HG03342 (cell line): ENCODE measurements around the gene KCNH6.

ENCODE experiments used
- ATAC-seq: cut with Tn5 transposase; IDR thresholded peaks from one replicate; pipeline ENCODE4 v1.9.1; 2021; ENCODE audit warnings: mild to moderate bottlenecking, moderate library complexity; ENCODE audit not compliant: unreplicated experiment

Gene KCNH6

DNA sequence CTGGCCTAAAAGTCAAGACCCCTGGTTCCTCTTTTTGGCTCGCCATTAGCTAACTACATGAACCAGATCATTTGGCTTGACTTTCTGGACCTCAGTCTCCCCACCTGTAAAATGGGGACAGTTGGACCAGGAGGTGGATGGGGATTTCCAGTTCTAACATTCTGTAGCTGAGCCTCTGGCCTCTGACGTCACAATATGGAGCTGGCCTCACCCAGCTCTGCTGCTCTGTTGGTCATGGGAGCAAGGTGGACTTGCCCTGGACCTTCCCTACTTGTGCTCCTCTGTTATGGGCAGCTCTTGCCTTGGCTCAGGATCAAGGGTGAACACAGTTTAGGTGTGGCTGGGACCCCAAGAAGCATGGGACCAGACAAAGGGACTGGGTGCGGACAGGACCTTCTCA lies 16.5 kb upstream of the KCNH6 start:
- ATAC-seq = no peak

DNA sequence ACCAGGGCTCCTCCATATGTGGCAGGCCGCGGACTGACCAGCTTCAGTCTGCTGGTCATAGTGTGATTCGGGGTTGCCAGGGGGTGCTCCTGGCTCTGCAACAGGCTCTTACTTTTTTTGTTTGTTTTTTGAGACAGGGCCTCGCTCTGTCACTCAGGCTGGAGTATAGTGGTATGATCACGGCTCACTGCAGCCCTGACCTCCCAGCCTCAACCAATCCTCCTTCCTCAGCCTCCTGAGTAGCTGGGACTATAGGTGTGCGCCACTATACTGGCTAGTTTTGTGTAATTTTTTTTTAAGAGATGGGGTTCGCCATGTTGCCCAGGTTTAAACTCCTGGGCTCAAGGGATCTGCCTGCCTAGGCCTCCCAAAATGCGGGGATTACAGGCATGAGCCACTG lies 11.8 kb upstream of the KCNH6 start:
- ATAC-seq = no peak

DNA sequence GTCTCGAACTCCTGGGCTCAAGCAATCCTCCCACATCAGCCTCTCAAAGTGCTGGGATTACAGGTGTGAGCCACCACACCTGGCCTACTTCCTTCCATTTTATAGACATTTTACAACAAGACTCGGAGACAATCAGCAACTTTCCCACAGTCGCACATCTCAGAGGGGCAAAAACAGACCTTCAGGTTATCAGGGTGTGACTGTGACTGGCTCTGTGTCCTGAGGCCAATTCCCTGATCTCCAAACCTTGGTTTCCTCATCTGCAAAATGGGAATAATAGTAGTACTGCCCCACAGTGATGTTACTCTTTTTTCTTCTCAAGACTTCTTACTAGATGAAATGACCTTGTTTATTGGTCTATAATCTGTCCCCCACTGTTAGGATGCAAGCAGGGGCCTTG lies 10.8 kb upstream of the KCNH6 start:
- ATAC-seq = no peak

DNA sequence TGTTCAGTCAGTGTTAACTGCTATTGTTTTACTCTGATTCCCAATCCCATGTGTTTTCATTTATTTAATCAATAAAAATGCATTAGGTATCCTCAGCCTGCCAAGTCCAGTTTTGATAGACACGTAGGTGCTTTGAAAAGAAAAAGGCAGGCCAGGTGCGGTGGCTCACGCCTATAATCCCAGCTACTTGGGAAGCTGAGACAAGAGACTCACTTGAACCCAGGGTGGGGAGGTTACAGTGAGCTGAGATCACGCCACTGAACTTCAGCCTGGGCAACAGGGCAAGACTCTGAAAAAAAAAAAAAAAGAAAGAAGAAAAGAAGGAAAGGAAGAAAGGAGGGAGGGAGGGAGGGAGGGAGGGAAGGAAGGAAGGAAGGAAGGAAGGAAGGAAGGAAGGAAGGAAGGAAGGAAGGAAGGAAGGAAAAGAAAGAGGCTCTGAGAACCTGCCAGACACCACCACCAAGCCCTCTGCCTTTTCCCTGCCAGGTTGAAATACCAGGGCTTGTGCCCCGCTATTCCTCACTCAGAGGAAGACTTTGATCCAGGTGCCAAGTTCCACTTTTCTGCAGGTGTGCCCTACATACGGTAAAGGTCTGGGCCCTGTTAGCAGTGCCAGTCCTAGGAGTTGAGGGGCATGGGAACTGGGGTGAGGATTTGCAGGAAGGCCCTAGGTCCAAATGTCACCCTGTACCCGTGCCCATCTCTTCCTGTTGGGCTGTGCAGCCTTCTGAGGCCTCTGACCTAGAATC lies 10.1 kb upstream of the KCNH6 start:
- ATAC-seq = no peak

DNA sequence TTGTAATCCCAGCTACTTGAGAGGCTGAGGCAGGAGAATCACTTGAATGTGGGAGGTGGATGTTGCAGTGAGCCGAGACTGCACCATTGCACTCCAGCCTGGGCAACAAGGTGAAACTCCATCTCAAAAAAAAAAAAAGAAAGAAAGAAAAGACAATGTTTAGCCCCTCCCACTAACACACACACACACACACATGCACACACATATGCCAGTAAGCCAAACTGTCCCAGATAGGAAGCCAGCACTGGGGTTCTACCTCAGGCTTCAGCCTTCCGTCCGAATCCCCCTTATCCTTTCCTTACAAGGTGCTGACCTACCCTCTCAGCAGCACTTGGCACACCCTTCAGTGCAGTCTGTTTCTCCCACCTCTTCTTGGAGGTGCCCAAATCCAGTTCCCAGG lies 8.7 kb upstream of the KCNH6 start:
- no peak for ATAC-seq

DNA sequence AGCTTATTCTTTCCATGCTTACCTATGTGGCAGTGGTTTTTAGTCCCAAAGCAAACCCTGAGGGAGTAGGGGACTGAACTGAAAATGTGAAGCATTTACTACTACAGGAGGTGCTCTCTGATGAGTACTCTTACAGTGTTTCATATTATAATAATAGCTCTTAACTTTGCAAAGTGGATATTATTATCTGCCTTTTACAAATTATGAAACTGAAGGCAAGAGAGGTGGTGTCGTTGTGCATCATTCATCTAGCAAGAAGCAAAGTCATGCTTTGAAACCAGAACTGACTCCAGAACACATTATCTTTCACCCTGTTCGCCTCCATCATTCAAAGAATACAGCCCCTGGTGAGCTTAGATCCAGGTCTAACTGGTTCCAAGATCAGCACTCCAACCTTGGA lies 8.2 kb upstream of the KCNH6 start:
- ATAC-seq = no peak

DNA sequence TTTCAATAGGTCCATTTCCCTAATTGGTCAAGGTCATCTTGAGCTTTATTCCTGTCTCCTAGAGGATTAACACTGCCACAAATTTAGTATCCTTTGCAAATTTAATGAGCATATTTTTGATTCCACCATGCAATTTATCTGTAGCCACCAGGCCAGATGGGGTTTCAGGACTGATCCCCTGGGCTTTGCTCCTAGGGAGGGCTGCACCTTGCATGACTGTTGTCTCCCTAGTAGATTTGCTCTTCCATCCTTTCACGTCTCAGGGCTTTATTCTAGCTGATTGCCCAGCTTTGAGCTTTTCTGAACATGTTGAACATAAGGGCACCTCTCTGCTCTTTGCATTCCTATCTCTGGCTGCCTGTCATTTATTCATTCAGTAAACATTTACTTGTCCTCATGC lies 7.7 kb upstream of the KCNH6 start:
- no peak for ATAC-seq

DNA sequence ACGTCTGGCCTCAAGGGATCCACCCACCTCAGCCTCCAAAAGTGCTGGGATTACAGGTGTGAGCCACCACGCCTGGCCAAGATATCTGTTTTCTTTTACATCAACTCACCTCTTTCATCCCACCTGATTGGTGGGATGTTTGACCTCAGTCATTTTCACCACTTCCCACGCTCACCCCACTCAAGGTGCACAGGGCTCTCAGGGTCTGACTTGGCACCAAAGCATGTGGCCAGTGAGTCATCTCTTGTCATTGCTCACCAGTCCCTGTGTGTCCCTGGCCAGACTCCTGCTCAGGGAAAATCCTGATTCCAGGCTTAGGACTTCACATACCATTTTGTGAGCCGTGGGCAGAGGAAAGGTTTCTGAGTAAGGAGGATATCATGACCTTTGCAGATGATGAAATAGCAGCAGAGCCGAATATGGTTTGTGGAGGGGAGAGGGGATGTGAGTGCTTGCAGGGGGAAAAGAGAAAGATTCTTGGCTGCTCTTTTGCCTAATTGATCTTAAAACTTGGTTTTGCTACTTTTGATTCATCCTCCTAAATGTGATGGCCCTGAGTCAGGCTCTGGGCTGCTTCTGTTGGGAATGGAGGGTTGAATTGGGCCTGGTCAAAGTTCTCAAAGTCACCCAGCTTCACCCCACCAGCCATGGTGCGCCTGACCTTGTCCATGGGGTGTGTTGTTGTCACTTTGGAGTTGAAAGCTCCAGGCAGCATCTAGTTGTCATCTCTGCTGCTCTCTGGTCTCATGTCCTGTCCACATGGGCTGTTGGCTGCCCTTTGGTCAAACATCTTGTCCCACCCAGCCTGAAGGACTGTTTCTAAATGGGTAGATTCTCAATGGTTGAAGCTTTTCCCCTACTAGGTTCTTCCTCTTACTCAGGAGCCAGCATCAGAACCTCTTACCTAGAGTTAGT lies 6.0 kb upstream of the KCNH6 start:
- ATAC-seq = no peak

DNA sequence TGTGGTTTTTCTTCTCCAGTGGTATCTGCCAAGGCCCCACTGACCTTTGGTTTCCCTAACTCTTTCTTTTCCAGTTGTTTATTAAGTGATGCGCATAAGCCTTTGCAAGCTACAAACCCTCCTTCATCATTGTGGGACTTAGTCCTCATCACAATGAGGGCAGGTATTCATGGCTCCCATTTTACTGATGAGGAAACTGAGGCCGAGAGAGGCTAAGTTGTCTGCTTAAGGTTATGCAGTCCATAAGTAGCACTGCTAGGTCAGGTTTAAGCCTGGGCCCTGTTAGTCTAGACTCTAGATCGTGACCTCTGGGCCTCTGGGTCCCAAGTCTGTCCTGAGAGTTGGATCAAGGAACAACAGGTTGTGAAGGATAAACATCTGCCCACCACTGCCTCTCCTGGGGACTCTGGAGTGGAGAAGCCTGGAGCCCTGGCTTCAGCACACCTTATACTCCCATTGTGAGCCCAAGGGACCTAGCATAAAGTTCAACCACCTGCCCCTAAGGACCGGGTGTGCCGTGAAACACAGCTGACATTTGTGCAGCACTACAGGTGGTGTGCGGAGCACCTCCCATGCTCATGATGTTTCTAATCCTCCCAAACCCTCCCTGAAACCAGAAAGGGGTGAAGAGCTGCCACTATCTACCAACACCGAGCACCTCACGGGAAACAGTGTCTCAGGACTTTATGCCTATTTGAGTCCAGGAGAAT lies 5.2 kb upstream of the KCNH6 start:
- ATAC-seq = no peak

DNA sequence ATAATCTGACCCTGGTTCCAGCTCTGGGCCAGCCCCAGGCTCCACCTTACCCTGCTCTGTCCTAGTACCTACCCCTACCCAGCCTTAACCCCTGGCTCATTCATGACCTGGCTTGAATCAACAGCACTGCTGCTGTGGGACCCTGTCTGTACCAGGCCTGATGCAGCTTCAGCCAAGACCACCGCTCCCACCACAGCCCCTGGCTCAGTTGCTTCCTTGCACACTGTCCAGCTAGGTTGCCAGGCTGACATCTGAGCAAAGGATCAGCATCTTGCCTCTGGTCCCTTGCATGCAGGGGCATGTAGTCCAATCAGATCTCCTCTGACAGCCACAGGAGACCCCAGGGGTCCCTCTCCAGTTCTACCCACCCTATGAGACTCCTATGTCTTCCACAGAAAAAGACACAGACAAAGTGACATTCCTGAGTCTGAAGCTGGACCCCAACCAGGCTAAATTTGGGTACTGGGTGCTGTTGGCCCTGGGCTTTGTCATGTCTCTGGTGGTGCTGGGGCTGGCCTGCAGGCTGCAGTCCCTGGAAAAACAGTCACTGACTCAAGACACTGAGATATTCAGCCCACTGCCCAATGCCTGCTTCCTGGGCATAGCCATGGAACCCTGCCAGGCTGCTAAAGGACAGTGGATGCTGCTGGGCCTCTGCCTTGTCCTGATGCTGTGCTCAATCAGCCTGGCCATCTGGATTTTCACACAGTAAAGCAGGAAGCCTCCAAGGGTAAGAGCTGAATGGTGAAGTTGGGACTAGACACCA lies 3.9 kb upstream of the KCNH6 start:
- no peak for ATAC-seq

DNA sequence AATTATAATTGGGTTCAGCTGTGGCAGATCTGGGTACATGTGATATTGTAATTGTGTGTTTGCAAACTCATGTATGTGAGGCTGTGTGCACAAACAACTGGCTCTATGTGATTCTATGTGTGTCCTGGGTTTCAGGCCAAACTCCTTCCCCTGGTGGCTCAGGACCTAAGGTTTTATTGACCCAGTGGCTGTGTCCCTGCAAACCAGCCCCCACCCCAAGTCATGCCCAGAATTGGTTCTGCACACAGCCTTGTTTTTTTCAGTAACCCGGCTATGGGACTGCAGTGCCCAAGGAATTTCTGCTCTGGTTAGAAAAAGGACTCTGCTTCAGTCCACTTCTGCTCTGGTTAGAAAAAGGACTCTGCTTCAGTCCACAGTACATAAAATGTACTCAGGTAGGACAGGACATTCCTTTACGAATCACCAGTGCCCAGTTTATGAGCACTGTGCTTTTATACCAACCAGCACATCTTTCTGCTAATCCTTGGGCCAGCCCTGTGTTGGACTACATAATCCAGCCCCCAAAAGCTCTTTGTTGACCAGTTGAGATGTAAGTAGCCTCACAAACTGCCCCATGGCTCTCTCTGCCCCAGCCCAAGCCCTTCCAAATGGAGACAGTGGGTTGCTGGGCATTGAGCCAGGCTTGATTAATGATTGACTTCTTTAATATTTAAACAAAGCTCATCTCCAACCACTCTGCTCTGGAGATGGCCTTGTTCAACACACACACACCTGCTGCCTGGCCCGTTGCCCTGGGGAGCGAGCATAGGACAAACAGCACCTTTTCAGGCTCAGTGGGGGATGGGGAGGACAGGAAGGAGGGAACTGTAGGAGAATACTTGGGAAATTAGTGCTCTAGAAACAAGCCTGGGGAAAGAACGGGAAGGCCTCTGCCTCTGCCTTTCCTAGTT lies 2.9 kb upstream of the KCNH6 start:
- ATAC-seq = no peak

DNA sequence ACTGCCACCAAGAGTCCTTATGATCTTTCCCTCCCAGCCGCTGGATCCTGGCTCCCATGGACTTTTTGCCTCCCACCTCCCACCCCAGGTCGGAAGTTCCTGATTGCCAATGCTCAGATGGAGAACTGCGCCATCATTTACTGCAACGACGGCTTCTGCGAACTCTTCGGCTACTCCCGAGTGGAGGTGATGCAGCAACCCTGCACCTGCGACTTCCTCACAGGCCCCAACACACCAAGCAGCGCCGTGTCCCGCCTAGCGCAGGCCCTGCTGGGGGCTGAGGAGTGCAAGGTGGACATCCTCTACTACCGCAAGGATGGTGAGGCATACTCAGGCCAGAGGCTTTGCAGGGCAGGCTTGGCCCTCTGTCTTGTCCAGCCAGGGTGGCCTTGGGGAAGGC lies 893 bp downstream of the KCNH6 start:
- ATAC-seq = no peak

DNA sequence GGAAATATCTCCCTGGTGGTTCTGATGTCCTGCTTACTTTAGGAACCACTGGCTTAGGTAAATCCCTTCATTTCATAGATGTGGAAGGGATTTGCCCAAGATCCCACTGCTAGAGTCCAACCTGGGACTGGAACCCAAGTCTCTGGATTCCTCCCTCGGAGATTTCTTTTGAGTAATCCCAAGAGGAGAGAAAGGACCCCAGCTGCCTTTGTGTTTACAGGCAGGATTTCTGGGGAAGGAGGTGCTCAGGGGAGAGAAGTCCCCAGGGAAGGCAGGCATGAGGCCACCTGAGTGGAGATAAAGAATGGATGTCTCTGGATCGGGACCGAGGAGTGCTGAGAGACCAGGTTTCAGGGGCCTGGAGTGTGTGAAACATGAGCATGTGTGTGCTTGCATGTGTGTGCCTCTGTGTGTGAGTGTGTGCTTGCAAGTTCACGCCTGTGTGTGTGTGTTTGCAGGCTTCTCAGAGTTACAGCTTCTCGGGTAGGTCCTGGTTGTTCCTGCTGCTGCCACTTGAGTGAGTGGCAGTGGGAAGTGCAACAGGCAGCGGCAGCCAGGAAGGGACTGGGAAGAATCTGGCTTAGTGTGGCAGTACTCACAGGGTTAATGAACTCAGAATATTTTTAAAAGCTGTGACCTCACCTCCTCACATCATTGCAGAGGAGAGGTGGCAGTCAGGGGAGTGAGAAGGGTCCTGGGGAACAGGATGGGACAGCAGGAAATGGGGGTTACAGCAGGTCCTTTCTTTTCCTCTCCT lies 2.2 kb downstream of the KCNH6 start:
- no peak for ATAC-seq

DNA sequence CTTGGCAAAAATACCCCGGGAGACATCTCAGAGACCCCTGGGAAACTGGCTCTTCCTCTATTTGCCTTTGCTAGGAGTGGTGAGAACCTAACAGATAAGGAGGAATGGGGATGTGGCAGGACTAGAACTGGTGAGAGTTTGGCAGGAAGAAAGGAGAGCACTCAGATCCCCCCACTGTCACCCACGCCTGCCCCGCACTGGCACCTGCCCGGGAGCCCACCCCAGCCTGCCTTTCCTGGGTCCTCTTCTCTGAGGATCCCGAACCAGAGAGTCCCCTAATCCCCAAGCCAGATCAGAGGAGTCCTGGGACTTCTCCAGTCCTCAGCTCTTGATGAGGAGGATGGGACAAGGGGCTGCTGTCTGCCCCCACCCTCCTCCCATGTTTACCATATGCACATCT lies 3.7 kb downstream of the KCNH6 start:
- ATAC-seq = no peak

DNA sequence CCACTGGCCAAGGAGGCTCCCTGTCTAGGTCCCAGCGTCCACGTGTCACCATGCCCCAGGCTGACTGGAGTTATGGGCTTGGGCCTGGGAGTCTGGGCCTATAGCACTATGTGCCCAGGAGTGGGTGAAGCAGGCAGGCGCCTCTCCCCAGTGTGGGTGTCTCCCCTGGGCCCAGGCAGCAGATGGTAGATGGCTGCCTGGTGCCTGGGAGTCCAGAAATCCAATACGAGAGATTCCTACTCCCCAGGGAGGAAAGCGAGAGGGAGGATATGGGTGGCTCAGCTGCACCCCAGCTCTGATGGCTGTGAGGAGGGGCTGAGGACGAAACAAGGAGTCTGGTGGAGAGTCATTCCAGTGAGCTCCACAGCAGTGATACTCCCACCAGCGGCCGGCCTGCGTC lies 5.0 kb downstream of the KCNH6 start:
- no peak for ATAC-seq

DNA sequence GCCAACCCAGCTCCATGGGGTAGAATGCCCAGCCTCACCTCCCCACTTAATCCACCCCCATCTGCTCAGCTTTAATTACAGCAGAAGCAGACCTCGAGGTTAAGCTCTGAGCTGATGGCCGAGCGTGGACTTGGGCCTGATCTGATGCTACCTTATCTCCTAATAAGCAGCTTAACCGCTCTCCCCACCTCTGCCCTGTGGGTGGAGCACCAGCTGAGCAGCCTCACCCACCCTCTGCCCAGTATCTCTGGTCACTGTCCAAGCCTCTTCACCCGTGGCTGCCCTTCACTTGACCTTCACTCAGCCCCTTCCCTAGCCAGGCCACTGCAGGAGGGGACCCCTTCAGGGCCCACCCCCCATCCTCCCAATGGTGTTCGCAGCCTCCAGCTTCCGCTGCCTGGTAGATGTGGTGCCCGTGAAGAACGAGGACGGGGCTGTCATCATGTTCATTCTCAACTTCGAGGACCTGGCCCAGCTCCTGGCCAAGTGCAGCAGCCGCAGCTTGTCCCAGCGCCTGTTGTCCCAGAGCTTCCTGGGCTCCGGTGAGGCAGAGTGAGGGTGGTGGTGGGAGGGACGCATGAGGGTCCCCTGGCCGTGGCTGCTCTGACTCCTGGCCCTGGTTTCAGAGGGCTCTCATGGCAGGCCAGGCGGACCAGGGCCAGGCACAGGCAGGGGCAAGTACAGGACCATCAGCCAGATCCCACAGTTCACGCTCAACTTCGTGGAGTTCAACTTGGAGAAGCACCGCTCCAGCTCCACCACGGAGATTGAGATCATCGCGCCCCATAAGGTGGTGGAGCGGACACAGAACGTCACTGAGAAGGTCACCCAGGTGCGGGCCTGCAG lies 6.8 kb downstream of the KCNH6 start:
- no peak for ATAC-seq

DNA sequence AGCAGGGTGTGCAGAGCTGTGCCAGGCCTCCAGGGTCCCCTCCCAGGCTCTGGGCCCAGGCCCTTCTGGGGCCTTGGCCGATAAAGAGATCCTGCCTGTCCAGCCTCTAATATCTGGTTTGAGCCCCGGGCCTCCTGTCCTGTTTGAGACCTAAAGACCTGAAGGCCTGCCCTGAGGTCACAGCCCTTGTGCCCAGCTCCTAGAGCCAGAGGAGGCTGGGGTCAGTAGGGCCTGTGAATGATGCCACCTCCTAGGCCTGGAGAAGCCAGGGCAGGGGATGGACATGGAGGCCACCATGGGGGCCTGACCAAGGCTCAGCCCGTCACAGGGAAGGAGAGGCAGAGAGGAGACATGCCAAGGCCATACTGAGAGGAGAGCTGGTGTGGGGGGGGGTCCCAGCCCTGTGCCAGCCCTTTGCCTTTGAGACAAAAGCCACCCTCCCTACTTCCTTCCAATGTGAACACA lies 7.4 kb downstream of the KCNH6 start:
- no peak for ATAC-seq
